Ishikawa (cell line): ENCODE results near the gene ABCA1.
A peak's percentile ranks its signal among the peaks of the same experiment; 100 is the strongest.

Experiments
- CEBPB ChIP-seq: IDR thresholded peaks from 2 replicates; pipeline ENCODE4 v1.6.1; 2012
- CREB1 ChIP-seq: IDR thresholded peaks from 2 replicates; pipeline ENCODE4 v1.6.1; 2012; ENCODE audit warnings: low read depth
- EGR1 ChIP-seq: IDR thresholded peaks from 2 replicates; pipeline ENCODE4 v1.6.1; 2012
- EP300 ChIP-seq: IDR thresholded peaks from 2 replicates; pipeline ENCODE4 v1.6.1; 2012; ENCODE audit warnings: borderline replicate concordance
- FOXM1 ChIP-seq: IDR thresholded peaks from 2 replicates; pipeline ENCODE4 v1.6.1; 2012; ENCODE audit warnings: low read depth, borderline replicate concordance
- MAX ChIP-seq: IDR thresholded peaks from 2 replicates; pipeline ENCODE4 v1.6.1; 2012
- NFIC ChIP-seq: IDR thresholded peaks from 2 replicates; pipeline ENCODE4 v1.6.1; 2012
- RAD21 ChIP-seq: IDR thresholded peaks from 2 replicates; pipeline ENCODE4 v1.6.1; 2012; ENCODE audit warnings: low read depth
- REST ChIP-seq: IDR thresholded peaks from 2 replicates; pipeline ENCODE4 v1.6.1; 2012; ENCODE audit warnings: low read depth, mild to moderate bottlenecking
- TAF1 ChIP-seq: IDR thresholded peaks from 2 replicates; pipeline ENCODE4 v1.6.1; 2012; ENCODE audit warnings: low read depth, mild to moderate bottlenecking
- TCF12 ChIP-seq: IDR thresholded peaks from 2 replicates; pipeline ENCODE4 v1.6.1; 2012; ENCODE audit warnings: low read depth
- TEAD4 ChIP-seq: IDR thresholded peaks from 2 replicates; pipeline ENCODE4 v1.6.1; 2012
- USF1 ChIP-seq: IDR thresholded peaks from 2 replicates; pipeline ENCODE4 v1.6.1; 2012
- YY1 ChIP-seq: IDR thresholded peaks from 2 replicates; pipeline ENCODE4 v1.6.1; 2012; ENCODE audit warnings: low read depth
- ZBTB7A ChIP-seq: IDR thresholded peaks from 2 replicates; pipeline ENCODE4 v1.6.1; 2012; ENCODE audit warnings: low read depth

Gene ABCA1

GRCh38 chr9:104817437-104817836 lies 110.5 kb downstream of the ABCA1 start:
- TF ChIP-seq NFIC: no peak
- no peak for TF ChIP-seq CEBPB
- no peak for TF ChIP-seq USF1
- no peak for TF ChIP-seq RAD21
- no peak for TF ChIP-seq EP300
- TF ChIP-seq TAF1: no peak

GRCh38 chr9:104815851-104816565 lies 111.9 kb downstream of the ABCA1 start:
- no peak for TF ChIP-seq USF1
- TF ChIP-seq FOXM1: no peak
- no peak for TF ChIP-seq EP300
- TF ChIP-seq RAD21: no peak
- TF ChIP-seq ZBTB7A: no peak
- TF ChIP-seq TAF1: no peak
- TF ChIP-seq CEBPB: no peak
- no peak for TF ChIP-seq MAX
- TF ChIP-seq NFIC: no peak

- TF ChIP-seq TCF12 (no peak), NFIC (peak; percentile 33; the same call in 1 of the 2 replicates), EGR1 (no peak), EP300 (no peak), TEAD4 (peak; percentile 55; the same call in 1 of the 2 replicates), TAF1 (no peak)
Observed at GRCh38 chr9:104810421-104811339, 117.3 kb downstream of the ABCA1 start.

GRCh38 chr9:104808035-104808614 lies 119.8 kb downstream of the ABCA1 start:
- no peak for TF ChIP-seq TEAD4
- TF ChIP-seq ZBTB7A: no peak
- 0 out of 2 replicates have a peak, but pooled peaks have one; percentile 20 for TF ChIP-seq NFIC
- peak; percentile 58 for TF ChIP-seq RAD21
- no peak for TF ChIP-seq MAX

- no peak for TF ChIP-seq RAD21
- TF ChIP-seq EP300: no peak
Observed at GRCh38 chr9:104805441-104805840, 122.5 kb downstream of the ABCA1 start.

GRCh38 chr9:104802906-104803305 lies 125.0 kb downstream of the ABCA1 start:
- TF ChIP-seq EP300 (no peak), TEAD4 (no peak)

GRCh38 chr9:104802110-104802509 lies 125.8 kb downstream of the ABCA1 start:
- TF ChIP-seq FOXM1 (no peak), YY1 (no peak), CEBPB (no peak), TEAD4 (no peak)

- no peak for TF ChIP-seq CREB1
- TF ChIP-seq REST: no peak
- TF ChIP-seq USF1: no peak
- TF ChIP-seq RAD21: no peak
- TF ChIP-seq EP300: no peak
- TF ChIP-seq CEBPB: no peak
- no peak for TF ChIP-seq TEAD4
- no peak for TF ChIP-seq YY1
- no peak for TF ChIP-seq FOXM1
- TF ChIP-seq MAX: no peak
Observed at GRCh38 chr9:104800068-104800785, 127.7 kb downstream of the ABCA1 start.
